Fibroblast of lung (primary cell): ENCODE results near the gene CMC2. TPM values are rescaled to one million over a fixed set of nuclear protein-coding genes. Genes with fewer than 3 reads are reported as not detected.

Source experiments
- DNase-seq, 2 donors: peaks; one replicate each; pipeline versions ENCODE4 v3.0.0 to v3.0.0-alpha.2; 2010; ENCODE audit warnings: low read depth in 2 of 2
- H2AFZ ChIP-seq: 2 replicates; pipeline ENCODE4 v1.5.1; 2012; ENCODE audit warnings: low read length, control low read depth, inconsistent platforms
- H3K27ac ChIP-seq: 2 replicates; pipeline ENCODE4 v1.5.1; 2011; ENCODE audit warnings: low read length, control low read depth; ENCODE audit not compliant: insufficient read depth
- H3K27me3 ChIP-seq: 2 replicates; pipeline ENCODE4 v1.5.1; 2011; ENCODE audit warnings: mild to moderate bottlenecking, low read length; ENCODE audit not compliant: control insufficient read depth, insufficient read depth
- H3K36me3 ChIP-seq: 2 replicates; pipeline ENCODE4 v1.5.1; 2011; ENCODE audit warnings: low read length; ENCODE audit not compliant: control insufficient read depth, insufficient read depth
- H3K4me1 ChIP-seq: 2 replicates; pipeline ENCODE4 v1.5.1; 2011; ENCODE audit warnings: low read length; ENCODE audit not compliant: control insufficient read depth, insufficient read depth; ENCODE audit errors: extremely low read depth
- H3K4me2 ChIP-seq: 2 replicates; pipeline ENCODE4 v1.5.1; 2011; ENCODE audit warnings: low read length, control low read depth; ENCODE audit not compliant: insufficient read depth; ENCODE audit errors: extremely low read depth
- H3K4me3 ChIP-seq, 4 experiments: fragments of 200-600 bp in 1 of 4; sonication (generic) in 1 of 4; replicated peaks in 1 of 4; 2 replicates each; pipeline ENCODE4 v1.5.1; 2011 to 2016; ENCODE audit warnings: low read length in 4 of 4, low read depth in 3 of 4, mild to moderate bottlenecking in 3 of 4, control low read depth in 2 of 4, inconsistent platforms in 1 of 4, mixed read lengths in 1 of 4; ENCODE audit not compliant: insufficient read depth in 1 of 4; ENCODE audit errors: control extremely low read depth in 1 of 4
- H3K79me2 ChIP-seq: 2 replicates; pipeline ENCODE4 v1.5.1; 2012; ENCODE audit warnings: mild to moderate bottlenecking, low read length, inconsistent platforms; ENCODE audit not compliant: control insufficient read depth, insufficient read depth
- H3K9ac ChIP-seq: 2 replicates; pipeline ENCODE4 v1.5.1; 2011; ENCODE audit warnings: mild to moderate bottlenecking, low read length, control low read depth; ENCODE audit not compliant: insufficient read depth
- H3K9me3 ChIP-seq: 2 replicates; pipeline ENCODE4 v1.5.1; 2012; ENCODE audit warnings: low read depth, low read length; ENCODE audit not compliant: control insufficient read depth, insufficient read depth
- H4K20me1 ChIP-seq: 2 replicates; pipeline ENCODE4 v1.5.1; 2011; ENCODE audit warnings: low read length; ENCODE audit not compliant: control insufficient read depth, insufficient read depth; ENCODE audit errors: extremely low read depth
- EZH2 ChIP-seq: IDR thresholded peaks from 2 replicates; pipeline ENCODE4 v1.5.1; 2012; ENCODE audit warnings: low read length, control low read depth, mild to moderate bottlenecking; ENCODE audit errors: missing control alignments
- polyA plus RNA-seq, 2 donors: library from polyadenylated mRNA; depleted of rRNA in 1 of 2; stranded (reverse) in 1 of 2; unstranded in 1 of 2; fragments of >200 nt; gene quantifications; 2 replicates each; pipeline ENCODE4 v1.2.1, GENCODE V29; 2011 to 2012; ENCODE audit warnings: missing spikeins in 1 of 2
- total RNA-seq: library from RNA; depleted of rRNA; stranded (reverse); fragments of >200 nt; gene quantifications from 2 replicates; pipeline ENCODE4 v1.2.1, GENCODE V29; 2014
- TF ChIP-seq, protein P1 (sequence below), 2 donors: IDR thresholded peaks in 1 of 2; conservative IDR thresholded peaks in 1 of 2; 1 replicate in 1 of 2; 2 replicates in 1 of 2; pipeline ENCODE4 v1.5.1; 2011 to 2012; ENCODE audit warnings: low read length in 2 of 2, control low read depth in 1 of 2, inconsistent platforms in 1 of 2, low read depth in 1 of 2, mild to moderate bottlenecking in 1 of 2

CMC2 gene
- total and polyA plus RNA-seq, 2 donors (not counting 1 experiment from before 2014, with no cell fraction given) = 70.5 to 77.3 TPM

DNA sequence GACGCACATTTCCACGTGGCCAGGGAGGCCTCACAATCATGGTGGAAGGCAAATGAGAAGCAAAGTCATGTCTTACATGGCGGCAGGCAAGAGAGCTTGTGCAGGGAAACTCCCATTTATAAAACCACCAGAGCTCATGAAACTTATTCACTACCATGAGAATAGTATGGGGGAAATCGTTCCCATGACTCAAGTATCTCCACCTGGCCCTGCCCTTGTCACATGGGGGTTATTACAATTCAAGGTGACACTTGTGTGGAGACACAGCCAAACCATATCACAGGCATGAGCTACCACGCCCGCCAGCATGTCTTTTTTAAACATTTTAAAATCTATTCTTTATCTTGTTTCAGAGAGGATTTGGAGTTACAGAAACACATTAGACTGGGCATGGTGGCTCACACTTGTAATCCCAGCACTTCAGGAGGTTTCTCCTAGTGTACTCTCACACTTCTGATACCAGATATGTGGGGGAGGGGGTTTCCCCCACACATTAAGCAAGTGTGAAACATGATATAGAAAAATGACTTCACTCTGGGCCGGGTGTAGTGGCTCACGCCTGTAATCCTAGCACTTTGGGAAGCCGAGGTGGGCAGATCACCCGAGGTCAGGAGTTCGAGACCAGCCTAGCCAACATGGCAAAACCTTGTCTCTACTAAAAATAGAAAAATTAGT, 23.4 kb upstream of the CMC2 start:
- H3K4me2 ChIP-seq = no peak overlapping the region
- H4K20me1 ChIP-seq = no peaks in the 10 kb centered on the region
- H3K79me2 ChIP-seq = no peaks in the 10 kb centered on the region
- no peaks in the 10 kb centered on the region for H3K27me3 ChIP-seq
- no peak overlapping the region for H3K9ac ChIP-seq
- H2AFZ ChIP-seq = no peak overlapping the region
- H3K4me1 ChIP-seq = no peaks in the 10 kb centered on the region
- no peak overlapping the region for H3K4me3 ChIP-seq
- H3K9me3 ChIP-seq = no peaks in the 10 kb centered on the region
- H3K36me3 ChIP-seq = no peaks in the 10 kb centered on the region
- no peak overlapping the region for H3K27ac ChIP-seq
- no peak for DNase-seq
- TF ChIP-seq, protein P1, sequence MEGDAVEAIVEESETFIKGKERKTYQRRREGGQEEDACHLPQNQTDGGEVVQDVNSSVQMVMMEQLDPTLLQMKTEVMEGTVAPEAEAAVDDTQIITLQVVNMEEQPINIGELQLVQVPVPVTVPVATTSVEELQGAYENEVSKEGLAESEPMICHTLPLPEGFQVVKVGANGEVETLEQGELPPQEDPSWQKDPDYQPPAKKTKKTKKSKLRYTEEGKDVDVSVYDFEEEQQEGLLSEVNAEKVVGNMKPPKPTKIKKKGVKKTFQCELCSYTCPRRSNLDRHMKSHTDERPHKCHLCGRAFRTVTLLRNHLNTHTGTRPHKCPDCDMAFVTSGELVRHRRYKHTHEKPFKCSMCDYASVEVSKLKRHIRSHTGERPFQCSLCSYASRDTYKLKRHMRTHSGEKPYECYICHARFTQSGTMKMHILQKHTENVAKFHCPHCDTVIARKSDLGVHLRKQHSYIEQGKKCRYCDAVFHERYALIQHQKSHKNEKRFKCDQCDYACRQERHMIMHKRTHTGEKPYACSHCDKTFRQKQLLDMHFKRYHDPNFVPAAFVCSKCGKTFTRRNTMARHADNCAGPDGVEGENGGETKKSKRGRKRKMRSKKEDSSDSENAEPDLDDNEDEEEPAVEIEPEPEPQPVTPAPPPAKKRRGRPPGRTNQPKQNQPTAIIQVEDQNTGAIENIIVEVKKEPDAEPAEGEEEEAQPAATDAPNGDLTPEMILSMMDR (conservative IDR thresholded peaks at IDR 0.05 in 1 of 2, IDR thresholded peaks at IDR 0.05 in 1 of 2; ENCODE audit: low read depth in 1 of 2, low read length in 2 of 2) = no peak
- no peak for TF ChIP-seq EZH2

DNA sequence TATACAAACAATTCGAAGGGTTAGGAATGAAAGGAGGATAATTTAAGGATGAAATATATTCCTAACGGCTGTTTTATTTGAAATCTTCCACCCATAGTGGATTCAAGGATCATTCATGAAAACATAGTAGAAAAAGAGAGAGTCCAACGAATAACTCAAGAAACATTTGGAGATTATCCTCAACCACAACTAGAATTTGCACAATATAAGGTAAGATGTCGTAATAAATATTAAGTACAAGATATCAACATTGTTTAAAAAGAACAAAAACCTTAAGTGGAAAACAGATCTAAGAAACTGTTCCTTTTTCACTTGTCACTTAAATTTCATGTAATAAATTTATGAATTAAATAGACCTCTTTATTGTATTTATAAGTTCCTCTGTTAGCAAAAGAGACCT, 19.7 kb upstream of the CMC2 start:
- TF ChIP-seq EZH2 = no peak
- TF ChIP-seq, protein P1 (conservative IDR thresholded peaks at IDR 0.05 in 1 of 2, IDR thresholded peaks at IDR 0.05 in 1 of 2; ENCODE audit: low read depth in 1 of 2, low read length in 2 of 2) = no peak
- DNase-seq = no peak

DNA sequence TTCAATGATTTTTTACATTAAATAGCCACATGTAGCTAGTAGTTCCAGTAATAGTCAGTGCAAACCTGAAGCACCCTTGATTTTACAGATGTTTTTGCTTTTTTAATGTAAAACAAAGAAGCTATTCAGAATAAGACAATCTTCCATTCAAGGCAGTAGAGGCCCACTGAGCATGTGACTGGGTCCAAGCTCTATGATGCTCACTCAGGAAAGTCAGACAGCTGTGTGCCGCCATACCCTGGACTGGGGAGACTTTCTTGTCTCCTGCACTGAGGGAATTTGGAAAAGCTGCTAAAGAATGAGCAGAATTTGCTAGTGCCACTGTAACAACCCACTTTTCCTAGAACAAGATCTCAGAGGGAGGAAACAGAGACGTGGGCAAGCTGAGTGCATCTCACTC, 11.8 kb upstream of the CMC2 start:
- H3K4me2 ChIP-seq = no peak overlapping the region
- H3K4me1 ChIP-seq = no peaks in the 10 kb centered on the region
- no peaks in the 10 kb centered on the region for H3K79me2 ChIP-seq
- no peak overlapping the region for H3K9ac ChIP-seq
- no peak overlapping the region for H2AFZ ChIP-seq
- H3K27me3 ChIP-seq = no peaks in the 10 kb centered on the region
- no peak for DNase-seq
- no peaks in the 10 kb centered on the region for H4K20me1 ChIP-seq
- no peak for TF ChIP-seq EZH2
- TF ChIP-seq, protein P1 (conservative IDR thresholded peaks at IDR 0.05 in 1 of 2, IDR thresholded peaks at IDR 0.05 in 1 of 2; ENCODE audit: low read depth in 1 of 2, low read length in 2 of 2) = no peak
- H3K4me3 ChIP-seq = no peak overlapping the region
- H3K27ac ChIP-seq = no peak overlapping the region
- peaks cover 8% of the 10 kb centered on the region for H3K36me3 ChIP-seq
- no peaks in the 10 kb centered on the region for H3K9me3 ChIP-seq

More for the DNA sequence above, 19.7 kb upstream of the CMC2 start:
- no peaks in the 10 kb centered on the region for H4K20me1 ChIP-seq
- no peaks in the 10 kb centered on the region for H3K4me1 ChIP-seq
- H3K36me3 ChIP-seq = peaks cover 3% of the 10 kb centered on the region
- no peak overlapping the region for H2AFZ ChIP-seq
- H3K9ac ChIP-seq = no peak overlapping the region
- H3K4me3 ChIP-seq = no peak overlapping the region
- no peak overlapping the region for H3K4me2 ChIP-seq
- no peaks in the 10 kb centered on the region for H3K27me3 ChIP-seq
- H3K79me2 ChIP-seq = no peaks in the 10 kb centered on the region
- H3K27ac ChIP-seq = no peak overlapping the region
- H3K9me3 ChIP-seq = no peaks in the 10 kb centered on the region
